Bronchial epithelial cell (primary cell): Measurements from ENCODE around the gene GPR84. TPM values are rescaled to one million over a fixed set of nuclear protein-coding genes. Genes with fewer than 3 reads are reported as not detected.

Experiments
- DNase-seq: peaks from one replicate; pipeline ENCODE4 v3.0.0-alpha.2; 2010; ENCODE audit warnings: low read depth
- FAIRE-seq: peaks from 2 replicates; lab custom pipeline; 2011; peaks lifted over from hg19 to GRCh38; lab: Jason Lieb, UNC
- H3K27me3 ChIP-seq: 2 replicates; pipeline ENCODE4 v1.5.1; 2011; ENCODE audit warnings: low read length; ENCODE audit not compliant: control insufficient read depth, insufficient read depth
- H3K36me3 ChIP-seq: 2 replicates; pipeline ENCODE4 v1.5.1; 2011; ENCODE audit warnings: low read length; ENCODE audit not compliant: control insufficient read depth, insufficient read depth
- H3K4me3 ChIP-seq: 2 replicates; pipeline ENCODE4 v1.5.1; 2011; ENCODE audit warnings: mild to moderate bottlenecking, low read depth, low read length, control low read depth
- CTCF ChIP-seq: IDR thresholded peaks from 2 replicates; pipeline ENCODE4 v1.5.1; 2011; ENCODE audit warnings: mild to moderate bottlenecking, moderate library complexity, low read length, control low read depth, inconsistent platforms; ENCODE audit not compliant: insufficient read depth, severe bottlenecking
- total RNA-seq: library from RNA; depleted of rRNA; stranded (reverse); fragments of >200 nt; gene quantifications from 2 replicates; pipeline ENCODE4 v1.2.1, GENCODE V29; 2014

The GPR84 gene
- total RNA-seq, 1 donor from 2014 or later = not detected

- FAIRE-seq = no peak
- H3K4me3 ChIP-seq = no peak overlapping the region
- H3K36me3 ChIP-seq = no peaks in the 10 kb centered on the region
- no peaks in the 10 kb centered on the region for H3K27me3 ChIP-seq
- DNase-seq = no peak
- TF ChIP-seq CTCF = no peak
Observed at GRCh38 chr12:54363618-54364017, 668 bp downstream of the GPR84 start.

- DNase-seq (no peak), FAIRE-seq (no peak)
- H3K27me3 ChIP-seq = no peaks in the 10 kb centered on the region
- no peak for TF ChIP-seq CTCF
- no peaks in the 10 kb centered on the region for H3K36me3 ChIP-seq
- H3K4me3 ChIP-seq = no peak overlapping the region
Observed at GRCh38 chr12:54363047-54363446, 1.2 kb downstream of the GPR84 start.

GRCh38 chr12:54360717-54361456, 3.4 kb downstream of the GPR84 start:
- FAIRE-seq = no peak
- no peak overlapping the region for H3K4me3 ChIP-seq

GRCh38 chr12:54359762-54360351, 4.4 kb downstream of the GPR84 start:
- DNase-seq = no peak
- TF ChIP-seq CTCF = no peak

More at GRCh38 chr12:54360717-54361456, 3.4 kb downstream of the GPR84 start:
- H3K27me3 ChIP-seq = no peaks in the 10 kb centered on the region
- DNase-seq = peak; percentile 69
- TF ChIP-seq CTCF = peak; percentile 92
- no peaks in the 10 kb centered on the region for H3K36me3 ChIP-seq

GRCh38 chr12:54358945-54359761, 5.1 kb downstream of the GPR84 start:
- no peak for FAIRE-seq

More at GRCh38 chr12:54359762-54360351, 4.4 kb downstream of the GPR84 start:
- H3K4me3 ChIP-seq = peak overlapping the region; percentile 63
- FAIRE-seq = no peak
- no peaks in the 10 kb centered on the region for H3K27me3 ChIP-seq
- no peaks in the 10 kb centered on the region for H3K36me3 ChIP-seq

More at GRCh38 chr12:54358945-54359761, 5.1 kb downstream of the GPR84 start:
- peak; percentile 98 for DNase-seq
- Histone ChIP-seq H3K27me3 (no peaks in the 10 kb centered on the region), H3K36me3 (no peaks in the 10 kb centered on the region), H3K4me3 (peak overlapping the region; percentile 63)
- TF ChIP-seq CTCF = no peak
